Activated T-helper 1 cell treated with anti-CD3 and anti-CD28 coated beads, Interleukin-2, amount 50 U/mL, for 16 hours (primary cell): ENCODE measurements around the gene IP6K3.

Source experiments
- DNase-seq, 2 donors: peaks; one replicate each; pipeline ENCODE4 v3.0.0-alpha.2; 2020; ENCODE audit warnings: low read depth in 1 of 2, low spot score in 1 of 2

The IP6K3 gene

DNA sequence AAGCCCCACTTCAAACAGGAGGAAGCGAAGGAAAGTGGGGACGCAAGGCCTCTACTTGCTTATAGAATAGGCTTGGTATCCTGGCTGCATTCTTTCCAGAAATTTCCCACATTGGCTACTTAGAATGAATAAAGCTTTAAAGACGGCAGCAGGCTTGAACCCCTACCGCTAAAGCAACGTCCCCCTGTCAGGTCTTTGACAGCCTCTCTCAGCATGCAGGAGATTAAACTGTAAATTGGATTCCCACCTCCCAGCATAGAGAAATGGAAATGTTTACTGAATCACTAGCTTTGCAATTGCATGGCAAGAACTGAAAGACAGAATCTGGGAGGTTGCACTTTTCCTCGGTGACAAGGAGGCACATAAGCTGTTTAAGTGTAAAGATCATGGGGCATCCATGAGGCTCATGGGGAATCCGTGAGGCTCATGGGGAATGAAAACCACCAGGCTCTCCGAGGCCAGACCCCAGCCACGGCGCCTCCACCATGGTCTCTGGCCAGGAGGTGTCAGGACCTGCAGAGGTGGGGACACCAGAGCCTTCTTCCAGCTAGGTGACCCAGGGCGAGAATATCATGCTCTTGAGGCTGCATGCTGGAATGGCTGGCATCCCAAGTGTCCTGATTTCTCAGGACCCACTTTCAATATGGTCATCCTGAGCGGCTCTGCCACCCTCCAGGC lies 31.9 kb upstream of the IP6K3 start:
- no peak for DNase-seq

DNA sequence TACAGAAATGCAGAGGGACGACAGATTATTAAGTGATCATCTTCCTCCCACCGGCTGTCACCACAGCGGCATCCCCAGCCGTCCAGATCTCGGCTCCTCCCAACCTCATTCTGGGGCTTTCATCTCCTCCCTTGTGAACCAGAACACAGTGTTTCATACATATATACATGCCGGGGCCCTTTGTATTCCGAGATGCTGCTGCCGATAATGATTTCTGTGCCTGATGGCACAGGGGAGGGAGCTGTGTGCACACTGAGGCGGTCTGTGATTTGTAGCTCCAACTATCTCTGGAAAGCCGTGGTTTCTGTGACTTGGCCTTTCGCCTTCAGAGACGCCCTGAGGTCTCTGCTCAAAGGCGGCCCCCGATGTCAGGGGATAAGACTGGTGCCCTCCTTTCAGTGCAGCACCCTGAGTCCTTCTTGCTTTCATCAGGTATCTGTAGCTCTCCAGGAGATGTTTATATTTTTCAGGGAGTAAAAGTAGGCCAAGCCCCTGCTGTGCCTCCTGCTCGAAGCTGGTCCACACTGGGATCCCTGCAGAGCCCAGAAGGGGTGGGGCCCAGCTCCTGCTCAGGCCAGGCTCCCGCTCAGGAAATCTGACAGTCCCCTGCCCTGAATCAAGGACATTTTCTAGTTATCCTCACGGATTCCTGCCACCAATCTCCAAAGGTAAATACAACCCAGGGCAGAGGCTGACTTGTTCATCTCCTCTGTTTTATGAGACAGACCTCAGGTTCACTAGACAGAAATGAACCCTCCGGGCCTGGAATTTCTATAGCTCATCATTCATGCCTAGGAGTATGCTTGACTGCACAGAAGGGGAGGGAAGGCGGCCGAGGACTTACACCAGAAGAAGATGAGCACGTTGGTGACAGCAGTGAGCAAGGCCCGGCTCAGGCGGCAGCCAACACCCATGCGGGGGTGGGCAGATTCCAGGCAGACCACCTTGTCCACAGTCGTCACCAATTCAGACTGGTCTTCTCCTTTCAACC lies 31.0 kb upstream of the IP6K3 start:
- no peak for DNase-seq

DNA sequence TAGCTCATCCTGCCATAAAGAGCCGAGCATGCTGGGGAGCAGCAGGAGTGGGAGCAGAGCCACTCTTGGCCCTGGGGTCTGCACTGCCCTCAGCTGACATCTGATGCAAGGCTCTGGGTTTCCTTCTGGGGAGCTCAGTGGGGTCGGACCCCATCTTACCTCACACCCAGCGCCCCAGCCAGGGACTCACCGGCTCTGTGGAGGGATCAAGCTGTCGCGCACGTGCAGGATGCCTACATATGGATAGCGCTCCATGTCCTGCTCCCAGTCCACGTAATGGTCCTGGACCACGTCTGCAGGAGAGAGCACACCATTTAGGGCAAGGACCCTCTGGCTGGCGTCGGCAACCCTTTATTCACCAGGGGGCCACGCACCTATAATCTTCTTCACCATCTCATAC lies 30.1 kb upstream of the IP6K3 start:
- DNase-seq, result no peak

GRCh38 chr6:33776186-33776585 lies 29.5 kb upstream of the IP6K3 start:
- no peak for DNase-seq

DNA sequence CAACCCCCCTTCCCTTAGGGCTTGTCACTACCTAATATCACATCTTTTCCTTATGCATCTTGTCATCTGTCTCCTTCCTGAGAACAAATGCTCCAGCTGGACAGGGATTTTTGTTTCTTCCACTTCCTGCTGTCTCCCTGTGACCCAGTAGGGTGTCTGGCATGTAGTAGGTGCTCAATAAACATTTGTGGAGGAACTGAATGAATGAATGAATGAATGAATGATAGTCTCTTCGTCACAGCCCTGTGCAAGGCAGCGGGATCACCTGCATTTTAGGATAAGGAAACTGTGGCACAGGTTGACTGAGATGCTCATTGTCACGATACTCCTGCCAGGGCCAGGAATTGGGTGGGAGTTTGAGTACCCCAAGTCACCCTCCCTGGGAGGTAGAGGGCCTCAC lies 28.1 kb upstream of the IP6K3 start:
- DNase-seq, result no peak

DNA sequence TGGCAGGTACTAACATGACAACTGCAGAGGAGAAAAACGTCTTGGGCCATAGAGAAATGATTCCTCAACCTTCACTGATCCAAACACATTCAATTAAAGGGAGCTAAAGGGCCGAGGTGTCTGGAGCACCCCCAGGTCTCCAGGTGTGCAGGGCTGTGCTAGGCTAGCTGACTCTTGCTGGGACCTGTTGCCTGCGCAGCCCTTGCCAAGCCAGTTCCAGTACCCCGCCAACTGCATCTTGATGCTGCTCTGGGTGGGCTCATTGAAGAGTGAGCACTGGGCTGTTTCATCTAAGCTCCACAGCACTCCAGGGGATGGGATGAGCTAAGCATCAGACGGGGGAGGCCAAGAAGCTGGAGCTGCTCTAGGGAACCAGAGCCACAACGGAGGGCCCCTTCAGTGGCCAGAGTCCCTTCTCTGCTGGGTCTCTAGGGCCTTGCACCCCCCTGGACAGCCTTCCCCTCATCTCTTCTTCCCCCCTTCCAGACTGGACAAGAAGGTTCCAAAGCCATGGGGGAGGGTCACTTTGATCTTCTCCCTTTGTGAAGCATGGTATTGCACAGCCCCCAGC lies 26.3 kb upstream of the IP6K3 start:
- no peak for DNase-seq

DNA sequence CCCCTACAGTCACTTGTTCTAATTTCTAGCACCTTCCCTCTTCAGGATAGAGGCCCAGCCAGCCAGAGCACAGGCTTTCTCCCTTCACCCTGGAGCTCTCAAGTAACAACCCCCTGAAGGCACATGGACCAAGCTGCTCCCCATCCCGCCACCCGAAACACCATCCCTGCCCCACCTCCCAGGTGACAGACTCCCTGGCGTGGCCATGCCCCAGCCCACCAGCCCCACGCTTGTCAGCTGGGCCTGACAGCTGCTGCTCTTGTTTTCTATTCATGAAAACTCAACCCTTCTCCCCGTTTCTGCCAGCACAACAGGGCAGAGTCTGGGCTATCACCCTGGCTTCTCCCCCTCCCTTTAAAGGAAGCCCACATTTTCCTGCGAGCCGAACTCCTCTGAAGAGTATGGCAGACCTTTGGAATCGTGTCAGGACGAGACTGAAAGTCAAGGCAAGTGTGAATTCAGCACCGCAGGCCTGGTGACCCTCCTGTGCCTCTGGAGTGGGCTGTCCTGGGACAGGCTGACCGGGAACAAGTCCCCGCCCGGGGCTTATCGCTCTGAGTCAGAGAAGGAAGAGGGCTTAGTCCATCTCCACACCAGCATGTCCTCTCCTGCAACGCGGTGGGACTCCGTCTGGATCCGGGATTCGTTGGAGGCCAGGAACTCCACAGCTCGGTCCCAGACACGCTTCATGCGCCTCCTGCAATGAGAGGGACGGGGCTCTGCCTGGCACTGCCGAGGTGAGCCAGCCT lies 25.6 kb upstream of the IP6K3 start:
- no peak for DNase-seq

- DNase-seq, result peak; percentile 30 to 47
Observed at GRCh38 chr6:33771146-33772081, 24.7 kb upstream of the IP6K3 start.

DNA sequence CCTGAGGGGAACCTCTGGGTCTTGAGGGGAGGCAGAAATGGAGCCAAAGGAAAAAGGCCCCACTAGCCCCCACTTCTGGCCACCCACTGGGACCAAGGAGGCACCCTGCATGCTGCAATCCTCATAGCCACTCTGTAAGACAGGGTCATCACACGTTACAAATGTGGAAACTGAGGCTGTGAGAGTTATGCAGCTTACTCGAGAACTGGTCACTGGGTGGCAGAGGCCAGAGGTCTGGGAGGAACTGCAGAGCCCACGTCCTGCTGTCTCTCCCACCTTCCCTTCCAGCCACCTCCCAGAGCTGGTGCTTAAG lies 24.1 kb upstream of the IP6K3 start:
- no peak for DNase-seq

DNA sequence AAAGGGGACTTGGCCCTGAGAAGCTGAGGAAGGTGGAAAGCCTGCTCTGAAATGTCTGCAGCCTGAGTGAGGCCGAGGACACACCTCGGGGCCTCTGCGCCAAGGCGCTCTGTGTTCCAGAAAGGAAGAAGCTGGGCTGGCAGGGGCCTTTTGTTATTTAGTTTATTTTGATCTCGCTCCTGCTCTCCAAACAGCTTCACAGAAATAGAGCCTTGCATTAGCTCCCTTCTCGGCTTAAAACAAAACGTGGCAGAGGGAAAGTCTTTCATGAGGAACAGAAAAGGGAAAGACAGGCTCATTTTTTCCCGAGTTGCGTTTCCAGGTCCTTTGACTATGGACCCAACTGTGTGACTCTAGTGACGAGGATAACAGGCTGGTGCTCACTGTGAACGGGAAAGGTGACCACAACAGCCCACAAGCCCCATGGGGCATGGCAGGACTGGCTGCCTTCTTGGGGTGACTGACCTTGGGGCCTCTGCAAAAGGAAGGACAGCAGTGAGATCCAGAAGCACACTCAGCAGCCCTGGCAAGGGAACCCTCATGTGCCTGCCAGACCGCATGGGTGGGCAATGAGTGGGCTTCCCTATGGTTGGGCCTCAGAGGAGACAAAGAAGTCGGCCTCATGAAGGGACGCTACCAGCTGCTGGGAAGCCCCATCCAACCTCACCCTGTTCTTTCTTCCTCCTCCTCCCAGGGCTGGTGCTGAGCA lies 23.6 kb upstream of the IP6K3 start:
- DNase-seq, result no peak

DNA sequence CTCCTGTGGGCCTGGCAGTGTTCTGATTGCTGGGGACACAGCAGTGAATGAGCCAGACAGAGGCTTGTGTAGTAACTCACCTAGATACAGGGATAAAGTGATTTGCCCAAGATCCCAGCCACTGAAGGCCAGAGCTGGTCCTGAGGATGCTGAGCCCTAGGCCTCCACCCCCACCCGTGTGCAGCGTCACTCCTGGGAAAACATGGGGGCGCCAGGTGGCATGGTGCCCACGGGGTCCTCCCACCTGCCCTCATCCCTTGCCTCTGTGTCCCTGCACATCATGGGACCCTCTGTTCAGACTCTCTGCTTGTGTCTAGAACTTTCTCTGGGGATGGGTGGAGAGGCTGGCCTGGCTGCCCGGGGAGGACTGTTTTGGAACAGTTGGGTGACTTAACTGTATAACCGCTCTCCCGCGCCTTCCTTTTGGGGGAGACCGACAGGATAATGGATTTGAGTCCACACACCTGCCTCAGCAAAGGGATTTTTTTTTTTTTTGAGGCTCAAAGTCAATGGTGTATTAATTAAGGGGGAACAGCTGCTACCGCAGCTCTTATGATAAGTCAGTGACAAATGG lies 22.6 kb upstream of the IP6K3 start:
- DNase-seq, result no peak

DNA sequence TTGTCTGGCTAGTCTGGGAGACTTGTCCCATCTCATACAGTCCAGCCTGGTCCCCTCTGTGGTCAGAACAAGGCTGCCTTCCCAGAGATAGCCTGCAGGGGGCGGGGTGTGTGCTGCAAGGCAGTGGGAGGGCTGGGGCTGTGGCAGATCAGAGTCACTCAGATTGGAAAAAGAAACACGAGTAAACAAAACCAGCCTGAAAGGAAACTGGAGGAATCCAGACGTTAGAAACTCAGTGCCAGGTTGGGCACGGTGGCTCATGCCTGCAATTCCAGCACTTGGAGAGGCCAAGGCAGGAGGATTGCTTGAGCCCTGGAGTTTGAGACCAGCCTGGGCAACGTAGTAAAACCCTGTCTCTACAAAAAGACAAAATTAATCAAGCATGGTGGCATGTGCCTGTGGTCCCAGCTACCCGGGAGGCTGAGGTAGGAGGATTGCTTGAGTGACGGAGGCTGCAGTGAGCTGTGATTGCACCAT lies 22.0 kb upstream of the IP6K3 start:
- DNase-seq, result peak; percentile 48 to 52

GRCh38 chr6:33766921-33767907 lies 20.5 kb upstream of the IP6K3 start:
- no peak for DNase-seq

DNA sequence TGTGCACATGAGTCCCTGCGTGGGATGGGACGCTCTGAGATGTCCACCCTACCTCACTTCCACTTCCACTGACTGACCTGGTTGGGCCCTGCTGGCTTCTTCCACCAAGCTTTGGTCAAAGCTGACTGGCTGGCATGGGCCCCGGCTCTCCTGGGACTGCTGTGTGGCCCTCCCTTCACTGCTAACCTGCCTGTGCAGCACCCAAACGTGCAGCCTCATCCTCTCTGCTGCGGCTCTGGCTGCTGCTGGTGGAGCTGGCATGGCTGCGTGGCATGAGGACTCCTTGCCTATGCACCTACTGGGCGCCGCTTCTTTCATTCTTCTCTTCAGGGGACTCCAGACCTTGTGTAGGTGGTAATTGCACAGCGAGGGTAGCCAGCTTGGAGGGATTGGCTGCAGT lies 18.7 kb upstream of the IP6K3 start:
- no peak for DNase-seq

DNA sequence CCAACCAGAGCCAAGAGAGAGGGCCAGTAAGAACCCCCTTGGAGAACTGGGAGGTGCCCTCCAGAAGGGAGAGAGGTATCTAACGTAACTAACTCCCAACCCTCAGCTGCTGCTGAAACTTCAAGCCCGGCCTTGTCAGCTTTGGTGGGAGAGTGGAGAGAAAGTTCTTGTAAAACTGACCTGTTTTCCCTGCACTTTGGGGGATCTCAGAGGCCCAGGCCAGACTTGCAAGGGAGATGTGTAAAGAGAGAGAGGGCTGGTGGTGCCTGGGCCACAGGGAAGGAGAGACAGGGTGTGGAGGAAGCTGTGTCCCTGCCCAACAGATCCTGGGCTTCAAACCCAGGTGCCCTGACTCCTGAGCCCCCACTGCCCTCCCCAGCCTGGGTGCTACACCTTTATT lies 17.3 kb upstream of the IP6K3 start:
- no peak for DNase-seq

DNA sequence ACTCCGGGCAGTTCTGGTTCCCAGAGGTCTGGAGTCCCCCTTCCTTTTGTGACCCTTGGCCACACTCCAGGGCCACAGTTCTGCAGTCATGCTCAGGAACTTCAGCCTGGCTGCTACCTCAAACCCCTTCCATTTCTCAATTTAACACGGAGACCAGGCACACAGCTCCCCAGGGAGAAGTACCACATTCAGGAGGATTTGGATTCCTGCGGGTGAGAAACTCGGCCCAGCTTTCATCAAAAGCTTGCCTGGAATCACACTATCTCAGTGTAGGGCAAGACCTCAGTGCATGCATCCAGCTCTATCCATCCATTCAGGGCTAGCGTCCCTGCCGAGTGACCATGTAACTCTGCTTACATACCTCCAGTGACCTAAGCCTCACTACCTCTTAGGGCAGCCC lies 16.8 kb upstream of the IP6K3 start:
- no peak for DNase-seq

DNA sequence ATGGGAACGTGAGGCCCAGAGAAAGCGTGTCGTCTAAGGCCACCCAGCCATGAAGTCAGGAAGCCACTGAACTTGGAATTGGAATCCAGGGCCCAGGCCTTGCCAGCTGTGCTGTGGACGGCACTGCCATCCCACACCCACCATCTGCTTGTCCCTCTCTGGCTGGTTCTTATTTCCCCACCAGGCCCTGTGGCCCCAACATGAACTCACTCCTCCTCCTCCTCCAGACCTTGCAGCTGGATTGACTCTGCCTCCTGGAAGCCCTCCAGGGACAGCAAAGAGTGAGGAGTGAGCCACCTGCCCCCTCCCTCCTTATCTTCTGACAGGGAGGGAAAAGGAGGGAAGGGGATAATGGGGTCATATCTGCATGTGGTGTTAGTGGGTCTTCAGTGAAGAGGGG lies 16.0 kb upstream of the IP6K3 start:
- DNase-seq, result no peak
